ENCODE data around the gene BPIFB4.
"Not testable (repeated sequence)": the region's sequence is repeated elsewhere in the genome, so short reads cannot be mapped to it uniquely, and the experiment has no call there.

The BPIFB4 gene

GRCh38 chr20:33083544-33084340 is 4.3 kb downstream of the BPIFB4 start:
- DNase-seq (ENCODE audit: extremely low spot score, insufficient read length, low read depth) (no peak), FAIRE-seq (no peak)

DNA sequence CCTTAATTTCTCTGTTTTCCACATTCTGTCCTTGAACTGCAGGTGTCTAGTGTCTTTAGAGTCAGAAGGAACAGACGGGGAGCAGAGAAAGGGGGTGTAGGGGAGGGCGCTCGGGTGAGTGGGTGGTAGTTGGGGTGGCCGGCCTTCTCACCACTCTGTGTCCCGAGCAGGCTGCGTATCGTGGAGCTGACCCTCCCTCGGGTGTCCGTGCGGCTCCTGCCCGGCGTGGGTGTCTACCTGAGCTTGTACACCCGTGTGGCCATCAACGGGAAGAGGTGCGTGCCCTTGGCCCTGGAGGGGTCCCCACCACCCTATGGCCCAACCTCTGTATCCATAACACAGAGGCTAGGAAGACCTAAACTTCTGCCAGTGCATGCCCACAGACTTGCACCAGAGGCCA is 5.3 kb downstream of the BPIFB4 start:
- FAIRE-seq (no peak), DNase-seq (ENCODE audit: extremely low spot score, insufficient read length, low read depth) (no peak)

DNA sequence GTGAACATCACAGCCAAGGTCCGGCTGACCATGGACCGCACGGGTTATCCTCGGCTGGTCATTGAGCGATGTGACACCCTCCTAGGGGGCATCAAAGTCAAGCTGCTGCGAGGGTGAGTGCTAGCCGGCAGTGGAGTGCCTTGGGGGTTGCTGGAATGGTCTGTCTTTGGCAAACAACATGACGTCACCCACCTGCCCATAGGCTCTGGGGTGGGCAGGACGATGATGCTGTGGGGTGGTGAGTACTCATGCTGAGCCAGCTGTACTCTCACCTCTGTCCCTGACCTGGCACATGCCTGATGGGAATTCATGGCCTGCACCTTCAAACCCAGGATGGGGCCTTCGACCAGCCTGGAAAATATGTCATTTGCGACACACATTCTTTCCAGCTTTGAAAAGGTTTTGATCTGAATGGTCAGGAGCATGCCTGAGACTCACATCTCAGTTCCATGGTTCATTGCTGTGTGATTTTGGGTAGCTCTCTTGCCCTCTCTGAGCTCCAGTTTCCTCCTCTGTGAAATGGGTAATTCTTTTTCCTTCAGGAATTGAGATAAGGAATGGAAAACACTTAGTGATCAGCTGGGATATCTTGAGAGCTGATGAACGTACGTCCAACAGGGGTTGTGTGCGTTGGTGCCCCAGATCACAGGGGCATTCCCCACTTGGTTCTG is 6.7 kb downstream of the BPIFB4 start:
- DNase-seq (ENCODE audit: extremely low spot score, insufficient read length, low read depth) (no peak), FAIRE-seq (no peak)

GRCh38 chr20:33091147-33091546 is 11.7 kb downstream of the BPIFB4 start:
- DNase-seq (ENCODE audit: extremely low spot score, insufficient read length, low read depth), result no peak
- FAIRE-seq, result no peak

GRCh38 chr20:33091693-33092092 is 12.2 kb downstream of the BPIFB4 start:
- FAIRE-seq, result no peak
- no peak for DNase-seq (ENCODE audit: extremely low spot score, insufficient read length, low read depth)

- FAIRE-seq (no peak), DNase-seq (ENCODE audit: extremely low spot score, insufficient read length, low read depth) (no peak)
Observed at GRCh38 chr20:33092361-33092760, 12.9 kb downstream of the BPIFB4 start.

- no peak for FAIRE-seq
- DNase-seq (ENCODE audit: extremely low spot score, insufficient read length, low read depth), result no peak
Observed at GRCh38 chr20:33093074-33093473, 13.6 kb downstream of the BPIFB4 start.

DNA sequence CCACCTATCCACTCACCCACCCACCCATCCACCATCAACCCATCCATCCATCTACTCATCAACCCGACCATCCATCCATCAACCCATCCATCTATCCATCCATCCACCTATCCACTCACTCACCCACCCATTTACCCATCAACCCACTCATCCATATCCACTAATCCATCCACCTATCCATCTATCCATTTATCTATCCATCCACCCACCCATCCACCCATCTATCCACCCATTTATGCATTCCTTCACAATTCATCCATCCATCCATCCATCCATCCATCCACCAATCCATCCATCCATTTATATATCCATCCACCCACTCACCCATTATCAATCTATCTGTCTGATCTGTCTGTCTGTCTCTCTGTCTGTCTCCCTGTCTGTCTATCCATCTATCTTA is 14.1 kb downstream of the BPIFB4 start:
- no peak for DNase-seq (ENCODE audit: extremely low spot score, insufficient read length, low read depth)
- no peak for FAIRE-seq

GRCh38 chr20:33095249-33095648 is 15.8 kb downstream of the BPIFB4 start:
- DNase-seq (ENCODE audit: extremely low spot score, insufficient read length, low read depth), result no peak
- no peak for FAIRE-seq

DNA sequence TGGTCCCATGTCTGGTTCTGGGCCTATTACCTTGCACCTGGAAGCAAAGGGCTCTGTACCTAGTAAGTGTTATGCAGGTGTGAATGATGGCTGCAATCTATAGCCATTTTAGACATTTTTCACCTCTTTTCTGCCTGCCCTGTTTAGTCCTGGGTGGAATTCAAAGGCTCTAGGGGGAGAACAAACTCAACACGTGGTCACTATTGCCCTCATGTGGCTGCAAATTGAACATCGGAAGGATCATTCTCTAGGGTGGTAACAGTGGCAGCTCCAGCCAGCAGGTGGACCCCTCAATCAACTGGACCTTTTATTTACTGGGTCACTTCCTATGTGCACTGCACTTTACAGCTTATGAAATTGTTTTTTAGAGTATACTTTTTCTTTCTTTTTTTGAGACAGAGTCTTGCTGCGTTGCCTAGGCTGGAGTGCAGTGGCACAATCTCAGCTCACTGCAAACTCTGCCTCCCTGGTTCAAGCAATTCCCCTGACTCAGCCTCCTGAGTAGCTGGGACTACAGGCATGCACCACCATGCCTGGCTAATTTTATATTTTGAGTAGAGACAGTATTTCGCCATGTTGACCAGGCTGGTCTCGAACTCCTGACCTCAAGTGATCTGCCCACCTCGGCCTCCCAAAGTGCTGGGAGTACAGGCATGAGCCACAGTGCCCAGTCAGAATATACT is 16.6 kb downstream of the BPIFB4 start:
- peak; percentile 59 for DNase-seq (ENCODE audit: extremely low spot score, insufficient read length, low read depth)
- peak; percentile 87 for FAIRE-seq

DNA sequence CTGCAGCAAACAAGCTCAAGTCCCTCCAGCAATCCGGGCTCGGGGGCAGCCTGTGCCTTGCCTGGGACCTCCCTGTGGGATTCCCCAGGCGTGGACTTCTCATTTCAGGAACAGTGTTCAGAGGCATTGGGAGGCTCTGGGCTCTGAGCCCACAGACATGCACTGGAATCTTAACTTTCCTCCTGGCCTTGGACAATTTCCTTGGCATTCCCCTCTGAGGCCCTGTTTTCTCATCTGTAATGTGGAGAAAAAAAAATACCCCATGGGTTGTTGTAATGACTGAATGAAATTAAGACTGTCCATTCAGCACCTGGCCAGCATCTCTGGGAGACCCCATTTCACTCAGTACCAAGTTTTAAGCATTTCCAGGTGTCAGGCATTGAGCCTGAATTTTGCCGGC is 17.6 kb downstream of the BPIFB4 start:
- DNase-seq (ENCODE audit: extremely low spot score, insufficient read length, low read depth) (no peak), FAIRE-seq (no peak)

DNA sequence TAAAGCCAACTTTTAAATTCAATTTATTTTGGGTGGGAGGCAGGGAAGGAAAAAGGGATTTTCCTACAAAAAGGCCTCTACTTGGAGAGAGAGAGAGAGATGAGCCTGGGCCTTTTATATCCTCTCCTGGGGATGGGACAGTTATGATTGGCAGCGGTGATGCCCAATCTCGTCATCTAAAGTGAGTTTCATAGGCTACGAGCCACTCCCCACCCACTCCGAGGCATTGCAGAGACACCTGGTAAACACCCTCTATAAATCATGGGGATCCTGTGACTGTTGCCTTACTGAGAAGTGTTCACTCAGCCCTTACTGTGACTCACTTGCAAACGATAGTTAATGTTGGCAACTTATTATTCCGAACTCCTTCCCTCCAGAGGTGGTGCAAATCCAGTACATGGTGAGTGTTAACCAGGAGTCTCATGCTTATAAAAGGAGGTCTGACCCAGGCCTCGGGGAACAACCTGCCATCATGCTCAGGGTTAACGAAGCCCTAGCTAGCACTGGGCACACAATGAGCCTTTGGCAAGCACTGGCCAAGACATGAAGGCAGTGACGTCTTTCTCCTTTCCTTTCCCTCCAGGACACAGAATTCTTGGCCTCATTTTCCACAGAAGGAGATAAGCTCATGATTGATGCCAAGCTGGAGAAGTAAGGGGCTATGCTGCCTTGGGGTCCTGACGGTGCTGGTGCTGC is 20.5 kb downstream of the BPIFB4 start:
- no peak for FAIRE-seq

DNA sequence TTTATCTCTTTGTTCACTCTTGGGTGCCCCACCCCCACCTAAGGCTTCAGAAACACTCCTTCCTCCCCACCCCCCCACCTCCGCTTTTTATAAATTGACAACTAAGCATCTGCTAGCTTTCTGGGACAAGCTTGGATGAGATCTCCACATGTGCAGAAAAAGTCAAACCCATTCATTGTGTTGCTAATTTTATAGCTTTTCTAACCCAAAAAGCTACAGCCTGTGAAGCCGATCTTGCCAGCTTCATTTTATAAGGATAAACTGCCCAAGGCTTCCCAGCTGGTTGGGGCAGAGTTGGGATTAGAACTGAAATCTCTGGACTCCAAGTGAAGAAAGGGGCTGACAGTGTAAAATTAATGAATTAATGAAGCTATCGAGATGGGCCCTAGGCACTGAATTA is 24.1 kb downstream of the BPIFB4 start:
- FAIRE-seq (no peak), DNase-seq (ENCODE audit: extremely low spot score, insufficient read length, low read depth) (no peak)

More for the DNA sequence above, 20.5 kb downstream of the BPIFB4 start:
- DNase-seq (ENCODE audit: extremely low spot score, insufficient read length, low read depth), result no peak

DNA sequence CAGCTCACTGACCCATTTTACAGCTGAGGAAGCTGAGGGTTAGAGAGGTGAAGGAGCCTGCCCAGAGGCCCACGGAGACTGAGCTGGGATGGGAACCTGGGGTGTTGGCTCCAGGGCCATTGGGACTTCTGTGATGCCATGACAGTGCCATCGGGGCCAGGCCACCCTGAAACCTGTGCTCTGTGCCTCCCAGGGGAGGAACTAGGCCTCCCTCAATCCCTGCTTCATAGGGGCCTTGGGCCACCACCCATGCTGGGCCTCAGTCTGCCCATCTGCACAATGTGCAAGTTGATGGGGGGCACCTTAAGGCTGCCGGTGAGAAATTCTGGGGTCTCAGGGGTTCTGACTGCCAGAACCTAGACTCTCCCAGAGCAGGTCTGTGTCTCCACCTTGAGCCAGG is 24.9 kb downstream of the BPIFB4 start:
- DNase-seq (ENCODE audit: extremely low spot score, insufficient read length, low read depth) (no peak), FAIRE-seq (no peak)

DNA sequence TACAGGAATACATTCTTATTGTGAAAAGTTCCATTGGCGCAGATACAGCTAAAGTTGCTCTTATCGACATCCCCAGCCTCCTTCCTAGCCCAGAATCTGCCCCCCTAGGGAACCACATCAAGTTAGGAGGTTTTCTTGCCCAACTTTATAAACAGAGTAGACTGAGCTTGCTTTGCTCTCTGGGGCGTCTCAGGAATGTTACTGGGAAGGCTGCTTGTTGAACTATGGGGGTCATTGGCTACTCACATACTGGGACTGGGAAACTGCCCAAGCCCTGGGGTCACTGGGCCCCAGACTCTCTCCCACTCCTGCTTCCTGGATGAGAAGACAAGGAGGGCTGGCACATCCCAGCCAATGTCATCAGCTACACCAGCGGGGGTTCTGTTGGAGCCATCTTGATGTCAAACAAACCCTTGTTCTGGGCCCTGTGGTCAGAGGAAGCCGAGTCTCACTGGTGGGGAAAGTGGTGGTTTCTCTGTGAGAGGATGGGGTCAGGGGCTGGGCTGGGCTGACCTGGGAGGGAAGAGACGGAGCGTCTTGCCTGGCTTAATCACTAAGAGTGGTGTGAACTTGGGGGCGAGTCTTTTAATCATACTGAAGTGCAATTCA is 26.0 kb downstream of the BPIFB4 start:
- DNase-seq (ENCODE audit: extremely low spot score, insufficient read length, low read depth) (no peak), FAIRE-seq (no peak)

GRCh38 chr20:33106058-33106620 is 26.7 kb downstream of the BPIFB4 start:
- not testable (repeated sequence) for DNase-seq (ENCODE audit: extremely low spot score, insufficient read length, low read depth); FAIRE-seq

GRCh38 chr20:33108661-33109060 is 29.2 kb downstream of the BPIFB4 start:
- DNase-seq (ENCODE audit: extremely low spot score, insufficient read length, low read depth), result no peak
- FAIRE-seq, result no peak

- no peak for DNase-seq (ENCODE audit: extremely low spot score, insufficient read length, low read depth)
- FAIRE-seq, result no peak
Observed at GRCh38 chr20:33110147-33110825, 30.8 kb downstream of the BPIFB4 start.

DNA sequence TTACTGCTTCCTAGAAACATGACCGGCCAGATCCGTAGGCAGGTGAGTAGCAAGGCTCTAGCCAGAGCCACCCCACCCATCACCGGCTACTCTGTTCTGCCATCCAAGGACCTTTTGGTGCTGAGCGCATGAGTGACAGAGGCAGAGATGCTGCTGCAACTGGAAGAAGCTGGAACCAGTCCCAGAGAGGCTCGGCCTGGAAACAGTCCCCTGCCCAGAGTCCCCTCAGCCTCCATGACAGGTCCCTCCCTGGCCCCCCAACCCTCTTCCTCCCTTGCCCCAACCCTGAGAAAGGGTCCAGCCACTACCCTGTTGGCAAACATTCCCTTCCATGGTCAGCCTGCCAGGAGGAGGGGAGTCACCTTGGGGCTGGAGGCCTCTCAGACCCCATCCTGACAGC is 31.9 kb downstream of the BPIFB4 start:
- FAIRE-seq (no peak), DNase-seq (ENCODE audit: extremely low spot score, insufficient read length, low read depth) (no peak)

Data from GM18507 (cell line).